Measurements from ENCODE around the gene OR8G5. TPM values are rescaled to one million over a fixed set of nuclear protein-coding genes. Genes with fewer than 3 reads are reported as not detected.

The OR8G5 gene
- polyA plus RNA-seq, 4 donors, result not detected

GRCh38 chr11:124278261-124278660 is 22.1 kb downstream of the OR8G5 start:
- DNase-seq (ENCODE audit: low read depth in 4 of 4, low spot score in 3 of 4), result no peak

GRCh38 chr11:124285610-124286344 is 29.6 kb downstream of the OR8G5 start:
- DNase-seq (ENCODE audit: low read depth in 4 of 4, low spot score in 3 of 4), result no peak

- no peak for DNase-seq (ENCODE audit: low read depth in 4 of 4, low spot score in 3 of 4)
Measured at GRCh38 chr11:124294687-124295086, 38.5 kb downstream of the OR8G5 start.

- DNase-seq (ENCODE audit: low read depth in 4 of 4, low spot score in 3 of 4), result no peak
Measured at GRCh38 chr11:124296016-124296415, 39.8 kb downstream of the OR8G5 start.

- no peak for DNase-seq (ENCODE audit: low read depth in 4 of 4, low spot score in 3 of 4)
Measured at GRCh38 chr11:124297921-124298320, 41.7 kb downstream of the OR8G5 start.

- no peak for DNase-seq (ENCODE audit: low read depth in 4 of 4, low spot score in 3 of 4)
Measured at GRCh38 chr11:124301548-124301947, 45.4 kb downstream of the OR8G5 start.

- DNase-seq (ENCODE audit: low read depth in 4 of 4, low spot score in 3 of 4), result no peak
Measured at GRCh38 chr11:124302347-124303125, 46.4 kb downstream of the OR8G5 start.

GRCh38 chr11:124307093-124307492 is 50.9 kb downstream of the OR8G5 start:
- DNase-seq (ENCODE audit: low read depth in 4 of 4, low spot score in 3 of 4), result no peak

- DNase-seq (ENCODE audit: low read depth in 4 of 4, low spot score in 3 of 4), result no peak
Measured at GRCh38 chr11:124310721-124311120, 54.5 kb downstream of the OR8G5 start.

- DNase-seq (ENCODE audit: low read depth in 4 of 4, low spot score in 3 of 4), result no peak
Measured at GRCh38 chr11:124311269-124311668, 55.1 kb downstream of the OR8G5 start.

- DNase-seq (ENCODE audit: low read depth in 4 of 4, low spot score in 3 of 4), result no peak
Measured at GRCh38 chr11:124311670-124312069, 55.5 kb downstream of the OR8G5 start.

GRCh38 chr11:124313131-124313530 is 57.0 kb downstream of the OR8G5 start:
- DNase-seq (ENCODE audit: low read depth in 4 of 4, low spot score in 3 of 4), result no peak

- no peak for DNase-seq (ENCODE audit: low read depth in 4 of 4, low spot score in 3 of 4)
Measured at GRCh38 chr11:124313849-124314248, 57.7 kb downstream of the OR8G5 start, which contains the start of gene OR8D1. OR8D1 (minus strand) TSS chr11:124313949; CDS start chr11:124310766, 3,183 bp downstream.

- DNase-seq (ENCODE audit: low read depth in 4 of 4, low spot score in 3 of 4), result no peak
Measured at GRCh38 chr11:124315052-124315451, 58.9 kb downstream of the OR8G5 start.

Other genes starting within 250 kb of the OR8G5 start
- not detected for gene OR10G4, start 243.4 kb upstream of the OR8G5 start, polyA plus RNA-seq (ENCODE audit: insufficient read length in 4 of 4)
- not detected for gene OR10G9, start 233.4 kb upstream of the OR8G5 start, polyA plus RNA-seq (ENCODE audit: insufficient read length in 4 of 4)
- not detected for gene OR10G8, start 229.6 kb upstream of the OR8G5 start, polyA plus RNA-seq (ENCODE audit: insufficient read length in 4 of 4)
- not detected for gene OR10G7, start 215.1 kb upstream of the OR8G5 start, polyA plus RNA-seq (ENCODE audit: insufficient read length in 4 of 4)
- 10 to 100 TPM; 12.8 to 16.8 (median 15.9) TPM for gene VWA5A, start 140.9 kb upstream of the OR8G5 start, polyA plus RNA-seq (ENCODE audit: insufficient read length in 4 of 4)
- not detected for gene OR10D3, start 73.0 kb upstream of the OR8G5 start, polyA plus RNA-seq (ENCODE audit: insufficient read length in 4 of 4)
- not detected for gene OR8G1, start 15.3 kb upstream of the OR8G5 start, polyA plus RNA-seq (ENCODE audit: insufficient read length in 4 of 4)
- not detected for gene OR8D1, start 57.6 kb downstream of the OR8G5 start, polyA plus RNA-seq (ENCODE audit: insufficient read length in 4 of 4)
- gene OR8D2, start 63.8 kb downstream of the OR8G5 start, polyA plus RNA-seq (ENCODE audit: insufficient read length in 4 of 4), result not detected
- gene OR8B2, start 128.1 kb downstream of the OR8G5 start, polyA plus RNA-seq (ENCODE audit: insufficient read length in 4 of 4), result not detected
- gene OR8B3, start 142.6 kb downstream of the OR8G5 start, polyA plus RNA-seq (ENCODE audit: insufficient read length in 4 of 4), result not detected
- gene OR8B4, start 168.5 kb downstream of the OR8G5 start, polyA plus RNA-seq (ENCODE audit: insufficient read length in 4 of 4), result not detected
- not detected for gene OR8B8, start 189.3 kb downstream of the OR8G5 start, polyA plus RNA-seq (ENCODE audit: insufficient read length in 4 of 4)